Thyroid gland (tissue), 4 donors: ENCODE results near the gene SLC25A22. TPM values are rescaled to one million over a fixed set of nuclear protein-coding genes. Genes with fewer than 3 reads are reported as not detected.

ENCODE experiments used
- DNase-seq, 2 donors: peaks; one replicate each; pipeline ENCODE4 v3.0.0-alpha.2; 2019
- H3K27ac ChIP-seq, 3 donors: fragments of 200-600 bp; sonication (generic); 1 replicate in 2 of 3; 2 replicates in 1 of 3; pipeline ENCODE4 v1.5.1; 2016 to 2019; ENCODE audit warnings: mild to moderate bottlenecking in 1 of 3, moderate library complexity in 1 of 3
- H3K27me3 ChIP-seq: fragments of 200-600 bp; sonication (generic); one replicate; pipeline ENCODE4 v1.5.1; 2019
- H3K36me3 ChIP-seq, 2 donors: fragments of 200-600 bp; sonication (generic); one replicate each; pipeline ENCODE4 v1.5.1; 2016 to 2019
- H3K4me1 ChIP-seq, 2 donors: fragments of 200-600 bp; sonication (generic); one replicate each; pipeline ENCODE4 v1.5.1; 2017 to 2019
- H3K4me3 ChIP-seq, 3 donors: fragments of 200-600 bp; sonication (generic); replicated peaks in 1 of 3; 1 replicate in 2 of 3; 2 replicates in 1 of 3; pipeline ENCODE4 v1.5.1; 2016; ENCODE audit warnings: mild to moderate bottlenecking in 1 of 3
- H3K9me3 ChIP-seq: fragments of 200-600 bp; sonication (generic); one replicate; pipeline ENCODE4 v1.5.1; 2017
- CTCF ChIP-seq, 6 experiments: fragments of 200-600 bp in 3 of 6; fragments of 450-650 bp in 3 of 6; sonication (generic) in 3 of 6; IDR thresholded peaks; one replicate each; pipeline ENCODE4 v1.5.1; 2016 to 2019; ENCODE audit warnings: antibody characterized with exemption in 6 of 6, mild to moderate bottlenecking in 2 of 6, inconsistent platforms in 1 of 6, moderate library complexity in 1 of 6
- POLR2A ChIP-seq, 2 donors: fragments of 450-650 bp; IDR thresholded peaks; one replicate each; pipeline ENCODE4 v1.6.1; 2017; ENCODE audit warnings: antibody characterized with exemption in 2 of 2, mild to moderate bottlenecking in 2 of 2, moderate library complexity in 1 of 2
- WGBS, 2 donors: methylation state at CpG; one replicate each; pipeline ENCODE4 v1.1.5; 2017; 5-methylcytosine and 5-hydroxymethylcytosine counted together
- intact Hi-C: fragments of 100-400 bp; cut with DNase I; formaldehyde crosslinking; loops from one replicate; pipeline ENCODE4 v1.15.1; 2023
- total RNA-seq, 4 donors: library from RNA; depleted of rRNA; stranded (reverse); fragments of >200 nt; gene quantifications; one replicate each; pipeline ENCODE4 v1.2.3, GENCODE V29; 2016

The SLC25A22 gene
- total RNA-seq, 4 donors from 2014 or later = 5.1 to 13.1 (median 7.8) TPM

DNA sequence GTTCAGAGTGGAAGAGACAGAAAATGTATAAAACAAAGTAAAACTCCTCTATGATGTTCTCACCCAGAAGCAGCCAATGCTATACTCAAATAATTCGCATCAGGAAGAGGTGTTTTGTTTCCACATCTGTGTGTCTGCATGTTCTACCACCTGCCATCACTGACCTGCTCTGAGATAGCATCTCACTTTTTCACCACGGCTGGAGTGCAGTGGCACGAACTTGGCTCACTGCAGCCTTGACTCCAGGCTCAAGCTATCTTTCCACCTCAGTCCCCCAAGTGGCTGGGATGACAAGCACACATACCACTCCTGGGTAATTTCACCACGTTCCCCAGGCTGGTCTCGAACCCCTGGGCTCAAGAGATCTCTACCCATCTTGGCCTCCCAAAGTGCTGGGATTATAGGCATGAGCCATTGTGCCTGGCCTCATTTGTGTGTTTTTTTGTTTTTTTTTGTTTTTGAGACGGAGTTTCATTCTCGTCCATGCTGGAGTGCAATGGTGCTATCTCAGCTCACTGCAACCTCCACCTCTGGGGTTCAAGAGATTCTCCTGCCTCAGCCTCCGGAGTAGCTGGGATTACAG is 36.5 kb downstream of the SLC25A22 start:
- no peak for TF ChIP-seq CTCF (IDR thresholded peaks at IDR 0.05)
- no peak for TF ChIP-seq POLR2A (IDR thresholded peaks at IDR 0.05)
- Histone ChIP-seq H3K27me3 (no peaks in the 10 kb centered on the region), H3K27ac (no peak overlapping the region), H3K36me3 (peaks cover 56 to 91% of the 10 kb centered on the region in 2 donors), H3K4me3 (no peak overlapping the region), H3K9me3 (no peaks in the 10 kb centered on the region), H3K4me1 (no peaks in the 10 kb centered on the region)
- intact Hi-C loops = no loop called here
- 92 to 93% methylated on average over 8 of the region's 8 CpGs for WGBS, 2 donors
- no peak for DNase-seq

- Histone ChIP-seq H3K36me3 (peaks cover 62 to 90% of the 10 kb centered on the region in 2 donors), H3K4me1 (no peaks in the 10 kb centered on the region), H3K27me3 (no peaks in the 10 kb centered on the region), H3K27ac (no peak overlapping the region), H3K9me3 (no peaks in the 10 kb centered on the region), H3K4me3 (no peak overlapping the region)
- TF ChIP-seq CTCF (IDR thresholded peaks at IDR 0.05) = no peak
- intact Hi-C loops = no loop called here
- no peak for DNase-seq
Observed at GRCh38 chr11:760236-760635, 37.8 kb downstream of the SLC25A22 start.

DNA sequence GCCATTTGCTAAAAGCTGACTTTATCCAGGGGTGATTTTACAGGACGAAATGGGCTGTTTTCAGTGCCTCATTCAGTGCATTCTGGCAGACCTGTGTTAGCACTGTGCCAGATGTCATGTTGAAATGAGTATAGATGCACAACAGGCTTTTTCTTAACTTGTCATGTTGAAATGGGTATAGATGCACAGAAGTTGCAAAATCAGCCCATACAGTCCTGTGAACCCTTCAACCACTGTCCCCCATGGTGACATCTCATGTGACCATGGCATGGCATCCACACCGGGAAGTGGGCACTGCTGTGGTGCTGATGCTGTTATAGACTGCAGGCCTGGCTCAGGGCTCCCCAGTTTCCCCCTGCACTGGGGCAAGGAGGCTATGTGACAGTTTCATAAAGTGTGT is 48.4 kb downstream of the SLC25A22 start:
- WGBS, 2 donors = 43 to 73% methylated on average over 2 of the region's 2 CpGs
- intact Hi-C loops = no loop called here
- DNase-seq = no peak

DNA sequence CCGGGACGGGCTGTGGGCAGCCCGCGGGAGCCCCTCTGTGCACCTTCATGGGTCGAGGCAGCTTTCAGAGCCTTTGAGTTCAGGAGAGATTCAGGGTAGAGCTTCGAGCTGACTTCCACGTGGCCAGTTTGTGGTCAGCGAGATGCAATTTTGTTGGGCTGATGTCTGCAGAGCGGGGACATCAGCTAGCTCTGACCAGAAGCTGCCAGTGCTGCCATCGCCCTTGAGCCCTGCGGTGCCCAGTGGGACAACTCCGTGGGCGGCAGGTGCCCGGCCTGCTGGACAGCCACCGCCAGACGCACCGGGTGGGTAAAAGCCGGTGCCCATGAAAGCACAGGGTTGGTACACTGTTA is 50.1 kb downstream of the SLC25A22 start:
- 12 to 16% methylated on average over 11 to 18 of the region's 18 CpGs for WGBS, 2 donors
- H3K27ac ChIP-seq = peak overlapping the region; percentile 87 to 95 (median 88)
- H3K4me3 ChIP-seq = peak overlapping the region; percentile 78 to 99 (median 94)
- TF ChIP-seq CTCF (IDR thresholded peaks at IDR 0.05) (no peak), POLR2A (IDR thresholded peaks at IDR 0.05) (no peak)
- H3K36me3 ChIP-seq = no peaks in the 10 kb centered on the region
- intact Hi-C loops = no loop called here
- no peaks in the 10 kb centered on the region for H3K9me3 ChIP-seq
- peak; percentile 42 for DNase-seq
- H3K4me1 ChIP-seq = peaks cover 23 to 27% of the 10 kb centered on the region in 2 donors
- H3K27me3 ChIP-seq = no peaks in the 10 kb centered on the region

More for the DNA sequence above, 48.4 kb downstream of the SLC25A22 start:
- Histone ChIP-seq H3K27me3 (no peaks in the 10 kb centered on the region), H3K4me1 (peaks cover 23 to 27% of the 10 kb centered on the region in 2 donors), H3K27ac (peak overlapping the region in 2 of 3 donors; percentile 87 to 88), H3K9me3 (no peaks in the 10 kb centered on the region), H3K36me3 (no peaks in the 10 kb centered on the region), H3K4me3 (no peak overlapping the region)
- TF ChIP-seq POLR2A (IDR thresholded peaks at IDR 0.05) = no peak
- no peak for TF ChIP-seq CTCF (IDR thresholded peaks at IDR 0.05)

- Histone ChIP-seq H3K27ac (peak within 1 kb of the TSS; percentile 87 to 95 (median 88)), H3K27me3 (no peaks in the 10 kb centered on the region), H3K36me3 (no peaks in the 10 kb centered on the region), H3K4me1 (peaks cover 23 to 27% of the 10 kb centered on the region in 2 donors), H3K9me3 (no peaks in the 10 kb centered on the region), H3K4me3 (peak within 1 kb of the TSS; percentile 78 to 99 (median 94))
- WGBS, 2 donors = 0 to 6% methylated on average over 7 to 10 of the region's 112 CpGs
- DNase-seq = peak; percentile 92 to 94
- TF ChIP-seq CTCF (IDR thresholded peaks at IDR 0.05) = peak in 3 of 6 experiments; percentile 8 to 53 (median 41)
- TF ChIP-seq POLR2A (IDR thresholded peaks at IDR 0.05) = peak; percentile 60 to 92
- intact Hi-C loops = no loop called here
Observed at GRCh38 chr11:747158-748006, 50.7 kb downstream of the SLC25A22 start, which contains the start of gene TALDO1. TSS of gene TALDO1 (plus strand) at chr11:747464. CDS start at chr11:747482, 18 bp downstream.
